Breast epithelium (tissue), 4 donors: ENCODE data around the gene CLSTN2. TPM values are rescaled to one million over a fixed set of nuclear protein-coding genes. Genes with fewer than 3 reads are reported as not detected.

ENCODE experiments used
- DNase-seq, 2 donors: peaks; one replicate each; pipeline ENCODE4 v3.0.0-alpha.2; 2019; ENCODE audit warnings: low spot score in 2 of 2
- H3K27ac ChIP-seq, 2 donors: fragments of 200-600 bp; sonication (generic) in 1 of 2; one replicate each; pipeline ENCODE4 v1.5.1; 2016 to 2019; ENCODE audit warnings: mild to moderate bottlenecking in 1 of 2
- H3K27me3 ChIP-seq, 2 donors: fragments of 200-600 bp; sonication (generic) in 1 of 2; one replicate each; pipeline versions ENCODE4 v1.5.1 to v1.6.0; 2017 to 2019; ENCODE audit warnings: control low read depth in 1 of 2, mild to moderate bottlenecking in 1 of 2
- H3K36me3 ChIP-seq: fragments of 200-600 bp; one replicate; pipeline ENCODE4 v1.5.1; 2019
- H3K4me1 ChIP-seq, 2 donors: fragments of 200-600 bp; sonication (generic); one replicate each; pipeline ENCODE4 v1.5.1; 2016 to 2019; ENCODE audit warnings: control low read depth in 1 of 2
- H3K4me3 ChIP-seq, 3 donors: fragments of 200-600 bp; sonication (generic); 1 replicate in 2 of 3; 2 replicates in 1 of 3; pipeline ENCODE4 v1.5.1; 2016 to 2019; ENCODE audit warnings: mild to moderate bottlenecking in 3 of 3, moderate library complexity in 2 of 3
- H3K9me3 ChIP-seq, 2 donors: fragments of 200-600 bp; sonication (generic) in 1 of 2; one replicate each; pipeline ENCODE4 v1.5.1; 2016 to 2019; ENCODE audit warnings: control low read depth in 1 of 2
- CTCF ChIP-seq, 3 donors: fragments of 450-650 bp; IDR thresholded peaks; one replicate each; pipeline ENCODE4 v1.5.1; 2016 to 2017; ENCODE audit warnings: antibody characterized with exemption in 3 of 3, mild to moderate bottlenecking in 3 of 3, moderate library complexity in 3 of 3
- POLR2A ChIP-seq: fragments of 450-650 bp; IDR thresholded peaks from one replicate; pipeline ENCODE4 v1.6.1; 2016; ENCODE audit warnings: antibody characterized with exemption, mild to moderate bottlenecking, moderate library complexity
- POLR2AphosphoS5 ChIP-seq, 3 donors: sonication (generic); formaldehyde crosslinking; IDR thresholded peaks; one replicate each; pipeline ENCODE4 v1.6.1; 2017; ENCODE audit warnings: antibody characterized with exemption in 3 of 3
- intact Hi-C: fragments of 100-400 bp; cut with DNase I; formaldehyde crosslinking; loops from one replicate; pipeline ENCODE4 v1.15.1; 2023; ENCODE audit warnings: low total_unique reads
- total RNA-seq, 3 donors: library from RNA; depleted of rRNA; stranded (reverse); fragments of >200 nt; gene quantifications; one replicate each; pipeline ENCODE4 v1.1.0, GENCODE V29; 2016

Gene CLSTN2
- total RNA-seq, 3 donors from 2014 or later = 15.5 to 75.5 (median 33.1) TPM

- Histone ChIP-seq H3K9me3 (no peaks in the 10 kb centered on the region), H3K36me3 (no peaks in the 10 kb centered on the region), H3K27ac (no peak overlapping the region), H3K27me3 (no peaks in the 10 kb centered on the region), H3K4me3 (no peak overlapping the region), H3K4me1 (no peaks in the 10 kb centered on the region)
- intact Hi-C loops = no loop called here
- DNase-seq = no peak
- TF ChIP-seq CTCF (IDR thresholded peaks at IDR 0.05) = no peak
- no peak for TF ChIP-seq POLR2AphosphoS5 (IDR thresholded peaks at IDR 0.05)
- TF ChIP-seq POLR2A = no peak
Observed at GRCh38 chr3:140219923-140220452, 285.0 kb downstream of the CLSTN2 start.

DNA sequence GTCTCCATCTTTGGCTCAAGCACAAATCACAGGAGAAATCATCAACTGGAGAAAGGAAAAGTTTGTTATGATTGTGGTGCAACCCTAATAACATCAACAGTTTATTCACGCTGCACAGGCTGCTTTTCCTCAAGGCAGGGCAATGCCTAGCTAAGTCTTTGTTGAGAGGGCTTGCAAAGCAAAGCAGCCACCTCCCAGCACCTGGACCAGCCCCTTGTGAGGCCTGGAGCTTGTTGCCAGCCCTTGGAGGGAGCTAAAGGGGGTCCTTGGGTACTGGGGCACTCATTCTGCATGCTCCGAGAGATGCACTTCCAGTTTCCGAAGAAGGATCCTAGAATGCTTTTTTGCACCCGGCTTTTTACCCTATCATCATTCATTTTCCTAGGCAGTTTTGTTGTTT, 288.2 kb downstream of the CLSTN2 start:
- H3K9me3 ChIP-seq = peaks cover 3 to 9% of the 10 kb centered on the region in 2 donors
- H3K36me3 ChIP-seq = no peaks in the 10 kb centered on the region
- no peak for TF ChIP-seq CTCF (IDR thresholded peaks at IDR 0.05)
- no peak for TF ChIP-seq POLR2A
- no peak for TF ChIP-seq POLR2AphosphoS5 (IDR thresholded peaks at IDR 0.05)
- H3K27ac ChIP-seq = no peak overlapping the region
- DNase-seq = no peak
- no peak overlapping the region for H3K4me3 ChIP-seq
- no peaks in the 10 kb centered on the region for H3K27me3 ChIP-seq
- no peaks in the 10 kb centered on the region for H3K4me1 ChIP-seq
- intact Hi-C loops = no loop called here

- no peak for DNase-seq
- intact Hi-C loops = no loop called here
- Histone ChIP-seq H3K36me3 (no peaks in the 10 kb centered on the region), H3K4me1 (no peaks in the 10 kb centered on the region), H3K9me3 (peaks cover 3 to 13% of the 10 kb centered on the region in 2 donors), H3K27me3 (no peaks in the 10 kb centered on the region), H3K27ac (no peak overlapping the region), H3K4me3 (no peak overlapping the region)
- TF ChIP-seq POLR2AphosphoS5 (IDR thresholded peaks at IDR 0.05) (no peak), POLR2A (no peak), CTCF (IDR thresholded peaks at IDR 0.05) (no peak)
Observed at GRCh38 chr3:140223631-140224030, 288.6 kb downstream of the CLSTN2 start.

DNA sequence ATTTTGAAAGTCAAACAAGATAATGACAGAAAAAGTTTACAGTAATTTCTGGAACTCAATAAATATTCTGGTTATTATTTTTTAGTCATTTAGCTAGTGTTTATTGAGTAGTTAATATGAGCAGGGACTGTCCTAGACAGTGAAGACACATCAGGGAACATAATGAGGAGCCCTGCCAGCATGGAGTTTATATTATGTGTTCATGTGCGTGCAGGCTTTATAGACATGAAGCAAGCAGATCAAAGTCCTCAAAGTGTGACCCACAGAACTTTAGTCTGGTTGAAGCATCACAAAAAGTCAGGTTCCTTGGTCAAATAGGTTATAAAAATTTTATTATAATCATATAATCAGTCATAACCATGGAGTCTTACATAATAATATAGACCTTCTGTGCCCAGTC, 289.3 kb downstream of the CLSTN2 start:
- Histone ChIP-seq H3K4me1 (no peaks in the 10 kb centered on the region), H3K36me3 (no peaks in the 10 kb centered on the region), H3K4me3 (no peak overlapping the region), H3K27ac (no peak overlapping the region), H3K9me3 (peaks cover 3 to 17% of the 10 kb centered on the region in 2 donors), H3K27me3 (no peaks in the 10 kb centered on the region)
- no peak for TF ChIP-seq POLR2A
- no peak for TF ChIP-seq POLR2AphosphoS5 (IDR thresholded peaks at IDR 0.05)
- no peak for TF ChIP-seq CTCF (IDR thresholded peaks at IDR 0.05)
- intact Hi-C loops = no loop called here
- DNase-seq = no peak

GRCh38 chr3:140225996-140226395, 291.0 kb downstream of the CLSTN2 start:
- H3K4me3 ChIP-seq = no peak overlapping the region
- H3K27me3 ChIP-seq = no peaks in the 10 kb centered on the region
- no peaks in the 10 kb centered on the region for H3K4me1 ChIP-seq
- H3K27ac ChIP-seq = no peak overlapping the region
- TF ChIP-seq POLR2AphosphoS5 (IDR thresholded peaks at IDR 0.05) (no peak), POLR2A (no peak), CTCF (IDR thresholded peaks at IDR 0.05) (no peak)
- DNase-seq = no peak
- intact Hi-C loops = no loop called here
- H3K9me3 ChIP-seq = peaks cover 3 to 17% of the 10 kb centered on the region in 2 donors
- H3K36me3 ChIP-seq = no peaks in the 10 kb centered on the region
